ENCODE results near the gene NRXN2. TPM values are rescaled to one million over a fixed set of nuclear protein-coding genes. Genes with fewer than 3 reads are reported as not detected.

The NRXN2 gene
- total and polyA plus RNA-seq, 10 of the 15 experiments (the other 5 are each of a cell fraction or from before 2014, with no cell fraction given), result 0.03 to 1.4 (median 0.23) TPM

- no TSS peak for BruUV-seq (replicated peaks)
- no peak for DNase-seq (ENCODE audit: low read depth, low spot score)
- Histone ChIP-seq H3K27me3 (replicated peaks in 1 of 2; ENCODE audit: control insufficient read depth in 2 of 2, insufficient read depth in 2 of 2, low read length in 1 of 2) (no peaks in the 10 kb centered on the region), H4K20me1 (ENCODE audit: control insufficient read depth, insufficient read depth) (no peaks in the 10 kb centered on the region), H3K36me3 (ENCODE audit: control insufficient read depth in 2 of 2, insufficient read depth in 2 of 2, low read length in 1 of 2) (no peaks in the 10 kb centered on the region), H3K4me2 (ENCODE audit: control insufficient read depth, insufficient read depth) (no peak overlapping the region), H3K9ac (ENCODE audit: control insufficient read depth, insufficient read depth, low read length) (no peak overlapping the region), H3K4me1 (ENCODE audit: control insufficient read depth, insufficient read depth, low read length) (no peaks in the 10 kb centered on the region), H3K4me3 (no peak overlapping the region), H2AFZ (ENCODE audit: control insufficient read depth, low read depth, low read length) (no peak overlapping the region), H3K79me2 (ENCODE audit: control insufficient read depth, insufficient read depth, low read length) (no peaks in the 10 kb centered on the region), H3K27ac (ENCODE audit: control insufficient read depth, insufficient read depth) (no peak overlapping the region), H3K9me3 (replicated peaks; ENCODE audit: control insufficient read depth, insufficient read depth, low read length) (no peaks in the 10 kb centered on the region)
- POLR2A ChIA-PET, result no interaction called here
- SMC1A ChIA-PET (ENCODE audit: uncharacterized antibody, unreplicated experiment), result interaction anchor here (1.0 kb wide), 1 partner anchor 9 kb away, joined by 5 read pairs; no protein-coding TSS in a partner anchor
- TF ChIP-seq BCLAF1 (IDR thresholded peaks at IDR 0.05) (no peak), ZNF24 (IDR thresholded peaks at IDR 0.05) (no peak), PBX3 (IDR thresholded peaks at IDR 0.05; ENCODE audit: insufficient replicate concordance, low read depth, low read length) (no peak)
- in situ Hi-C loops (cut with MboI), result no loop called here
- WGBS (ENCODE audit: insufficient coverage, insufficient replicate concordance, low lambda C conversion rate, missing lambda C conversion rate), result 20% methylated on average over 6 of the region's 6 CpGs
- intact Hi-C loops (cut with micrococcal nuclease; ENCODE audit: unreplicated experiment), result no loop called here
- RAD21 ChIA-PET (ENCODE audit: unreplicated experiment), result interaction anchor here (0.8 kb wide), 1 partner anchor 19 kb away, joined by 3 read pairs; no protein-coding TSS in a partner anchor
- ATAC-seq, result no peak
- no peak for FAIRE-seq
- CTCF ChIA-PET, result interaction anchor here (2.9 to 4.6 kb wide), 2 partner anchors 9 to 28 kb away, joined by 20 to 21 read pairs; no protein-coding TSS in a partner anchor
Measured at GRCh38 chr11:64661146-64661545, 61.9 kb downstream of the NRXN2 start.
